Activated naive CD8-positive, alpha-beta T cell treated with anti-CD3 and anti-CD28 coated beads, Interleukin-2, amount 10 ng/mL, durations not matched to agents 7 days and 5 days (primary cell): ENCODE results near the gene PRDM15. TPM values are rescaled to one million over a fixed set of nuclear protein-coding genes. Genes with fewer than 3 reads are reported as not detected.

Source experiments
- ATAC-seq: fragments of 150-1000 bp; cut with Tn5 transposase; one replicate; pipeline ENCODE4 v1.10.0; 2021; ENCODE audit warnings: low read depth, moderate library complexity
- POLR2A ChIA-PET: fragments of 350-600 bp; sonication (Branson Sonifier 250); formaldehyde crosslinking; loops from one replicate; lab custom pipeline; 2021; ENCODE audit warnings: antibody characterized with exemption; lab: Charles Lee
- DNase-seq: peaks from one replicate; pipeline ENCODE4 v3.0.0; 2021
- H3K27ac Mint-ChIP-seq: one replicate; pipeline ENCODE4 v1.8.0; 2022; ENCODE audit warnings: mild to moderate bottlenecking, mixed read lengths
- H3K27me3 Mint-ChIP-seq: one replicate; pipeline ENCODE4 v1.8.0; 2022; ENCODE audit warnings: mild to moderate bottlenecking, moderate library complexity, mixed read lengths
- H3K36me3 Mint-ChIP-seq: one replicate; pipeline ENCODE4 v1.8.0; 2021; ENCODE audit warnings: mild to moderate bottlenecking, mixed read lengths
- H3K4me1 Mint-ChIP-seq: one replicate; pipeline ENCODE4 v1.8.0; 2021; ENCODE audit warnings: mixed read lengths
- H3K4me3 Mint-ChIP-seq: one replicate; pipeline ENCODE4 v1.8.0; 2022; ENCODE audit warnings: mild to moderate bottlenecking, moderate library complexity, mixed read lengths
- H3K9me3 Mint-ChIP-seq: one replicate; pipeline ENCODE4 v1.8.0; 2021; ENCODE audit warnings: mixed read lengths
- total RNA-seq, 2 experiments: library from RNA; stranded (reverse); gene quantifications; one replicate each; pipeline ENCODE4 v1.2.3, GENCODE V29; 2021

PRDM15 gene
- total RNA-seq, 2 experiments from 2014 or later: 14.2 to 14.8 TPM

DNA sequence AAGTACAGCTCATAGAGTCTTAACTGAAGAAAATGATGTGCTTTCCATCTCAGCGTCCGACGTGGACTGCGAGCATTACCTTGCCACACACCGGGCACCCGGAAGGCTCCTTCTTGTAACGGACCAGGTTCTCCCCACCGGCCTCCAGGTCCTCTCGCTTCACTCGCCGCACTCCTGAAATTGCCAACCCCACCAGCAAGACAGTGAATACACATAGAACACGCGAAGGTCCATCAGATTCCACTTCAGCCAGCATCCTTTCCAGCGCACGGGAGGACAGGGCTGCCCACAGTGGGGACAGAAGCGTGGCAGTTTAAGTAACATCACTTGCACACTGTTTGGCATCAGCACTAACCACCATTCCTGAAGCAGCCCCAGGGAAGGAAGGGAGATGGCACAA, 53.3 kb downstream of the PRDM15 start:
- Mint-ChIP-seq H3K4me1 (no peaks in the 10 kb centered on the region), H3K36me3 (no peaks in the 10 kb centered on the region), H3K27ac (no peak overlapping the region), H3K9me3 (no peaks in the 10 kb centered on the region), H3K4me3 (no peak overlapping the region), H3K27me3 (no peaks in the 10 kb centered on the region)
- POLR2A ChIA-PET: no interaction called here
- no peak for DNase-seq
- no peak for ATAC-seq

DNA sequence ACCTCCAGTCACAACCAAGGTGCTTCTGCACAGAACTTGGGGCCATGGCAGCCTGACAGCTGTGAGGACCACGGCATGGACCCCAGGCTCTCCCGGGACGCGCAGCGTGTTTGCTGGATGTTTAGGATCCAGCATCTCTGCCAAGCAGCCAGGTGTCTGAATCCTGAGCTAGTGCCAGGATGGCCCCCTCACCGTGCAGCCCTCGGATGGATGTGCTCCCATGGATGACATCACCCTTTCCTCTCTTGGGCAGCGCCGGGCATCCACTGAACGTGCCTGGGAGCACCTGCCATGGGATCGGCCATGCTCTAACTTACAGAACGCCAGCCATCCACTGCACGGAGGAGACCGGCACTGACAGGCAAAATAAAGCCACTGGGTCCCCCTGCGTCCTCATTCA, 53.9 kb downstream of the PRDM15 start:
- no peak for ATAC-seq
- no peaks in the 10 kb centered on the region for H3K27me3 Mint-ChIP-seq
- DNase-seq: no peak
- H3K9me3 Mint-ChIP-seq: no peaks in the 10 kb centered on the region
- no peak overlapping the region for H3K27ac Mint-ChIP-seq
- H3K4me3 Mint-ChIP-seq: no peak overlapping the region
- no peaks in the 10 kb centered on the region for H3K4me1 Mint-ChIP-seq
- POLR2A ChIA-PET: no interaction called here
- no peaks in the 10 kb centered on the region for H3K36me3 Mint-ChIP-seq

DNA sequence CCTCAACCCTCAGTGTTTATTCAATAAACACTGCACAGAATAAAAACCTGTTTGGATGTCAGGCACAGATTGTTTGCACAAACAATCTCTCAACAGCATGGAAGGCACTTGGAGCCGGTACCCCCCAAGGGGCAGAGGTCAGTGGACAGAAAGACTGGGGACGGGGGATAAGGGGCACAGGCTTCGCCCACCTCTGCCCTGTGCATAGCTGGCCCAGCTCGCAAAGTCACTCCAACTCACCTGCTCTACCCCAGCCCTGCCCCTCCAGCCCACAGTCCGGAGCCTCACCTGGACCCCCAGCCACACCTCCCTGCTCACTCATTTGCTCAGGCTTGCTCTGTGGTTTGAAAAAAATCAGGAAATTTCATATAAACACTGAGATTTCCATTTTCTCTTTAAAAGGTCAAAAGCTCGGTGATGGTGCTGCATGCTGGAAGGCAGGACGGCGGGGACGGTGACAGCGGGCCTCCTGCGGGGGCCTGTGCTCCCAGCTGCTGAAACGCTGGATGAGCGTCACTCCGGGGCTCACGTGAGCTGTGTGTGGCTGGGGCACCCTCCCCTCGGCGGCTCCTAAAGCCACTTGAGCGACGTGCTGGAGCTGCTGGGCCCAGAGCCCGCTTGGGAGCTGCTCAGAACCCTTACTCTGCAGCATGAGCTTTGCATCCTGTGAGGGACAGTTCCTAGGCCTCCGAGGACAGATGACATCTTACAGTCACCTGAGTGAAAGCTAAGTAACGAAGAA, 54.5 kb downstream of the PRDM15 start:
- DNase-seq: no peak
- Mint-ChIP-seq H3K27me3 (no peaks in the 10 kb centered on the region), H3K36me3 (no peaks in the 10 kb centered on the region), H3K27ac (no peak overlapping the region), H3K4me3 (no peak overlapping the region), H3K4me1 (no peaks in the 10 kb centered on the region), H3K9me3 (no peaks in the 10 kb centered on the region)
- POLR2A ChIA-PET: interaction anchor here (0.6 kb wide), 1 partner anchor 72 kb away, joined by 3 read pairs; no protein-coding TSS in a partner anchor
- ATAC-seq: no peak

DNA sequence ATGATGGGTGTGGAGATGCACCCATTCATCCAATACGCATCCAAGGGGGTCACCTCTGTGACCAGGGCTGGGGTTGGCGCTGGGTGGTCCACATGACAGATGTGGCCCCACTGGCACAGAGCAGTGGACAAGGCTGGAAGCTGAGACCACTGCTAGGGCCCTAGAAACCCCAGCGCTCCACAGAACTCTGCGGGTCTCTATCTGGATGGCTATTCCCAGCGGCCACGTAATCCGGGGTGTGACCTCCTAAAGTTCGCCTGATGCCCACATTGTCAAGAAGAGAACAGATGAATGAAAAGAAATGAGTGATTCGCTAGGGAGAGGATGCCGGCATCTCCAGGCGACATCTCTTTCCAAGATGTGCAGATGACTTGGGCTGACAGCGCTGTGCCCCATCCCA, 55.2 kb downstream of the PRDM15 start:
- Mint-ChIP-seq H3K4me3 (no peak overlapping the region), H3K27me3 (no peaks in the 10 kb centered on the region), H3K4me1 (no peaks in the 10 kb centered on the region), H3K27ac (no peak overlapping the region), H3K9me3 (no peaks in the 10 kb centered on the region), H3K36me3 (no peaks in the 10 kb centered on the region)
- POLR2A ChIA-PET: no interaction called here
- DNase-seq (no peak), ATAC-seq (no peak)

DNA sequence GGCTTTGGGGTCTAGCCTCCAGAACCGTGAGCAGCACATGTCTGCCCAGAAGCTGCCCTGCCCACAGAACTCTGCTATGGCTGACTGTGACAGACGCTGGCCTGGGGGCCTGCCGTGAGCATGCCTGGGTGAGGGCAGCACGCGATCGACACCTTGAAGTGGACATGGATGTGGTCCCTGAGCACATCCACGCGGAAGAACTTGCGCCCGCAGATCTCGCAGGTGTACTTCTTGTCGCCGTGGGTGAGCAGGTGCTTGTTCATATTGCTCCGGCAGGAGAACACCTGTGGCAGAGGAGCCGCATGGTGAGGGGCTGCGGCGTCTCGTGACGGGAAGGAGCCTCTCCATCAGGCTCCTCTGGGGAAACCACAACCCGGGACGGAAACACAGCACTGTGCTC, 56.0 kb downstream of the PRDM15 start:
- POLR2A ChIA-PET: no interaction called here
- Mint-ChIP-seq H3K4me3 (no peak overlapping the region), H3K4me1 (no peaks in the 10 kb centered on the region), H3K27me3 (no peaks in the 10 kb centered on the region), H3K36me3 (no peaks in the 10 kb centered on the region), H3K9me3 (no peaks in the 10 kb centered on the region), H3K27ac (no peak overlapping the region)
- no peak for ATAC-seq
- DNase-seq: no peak

DNA sequence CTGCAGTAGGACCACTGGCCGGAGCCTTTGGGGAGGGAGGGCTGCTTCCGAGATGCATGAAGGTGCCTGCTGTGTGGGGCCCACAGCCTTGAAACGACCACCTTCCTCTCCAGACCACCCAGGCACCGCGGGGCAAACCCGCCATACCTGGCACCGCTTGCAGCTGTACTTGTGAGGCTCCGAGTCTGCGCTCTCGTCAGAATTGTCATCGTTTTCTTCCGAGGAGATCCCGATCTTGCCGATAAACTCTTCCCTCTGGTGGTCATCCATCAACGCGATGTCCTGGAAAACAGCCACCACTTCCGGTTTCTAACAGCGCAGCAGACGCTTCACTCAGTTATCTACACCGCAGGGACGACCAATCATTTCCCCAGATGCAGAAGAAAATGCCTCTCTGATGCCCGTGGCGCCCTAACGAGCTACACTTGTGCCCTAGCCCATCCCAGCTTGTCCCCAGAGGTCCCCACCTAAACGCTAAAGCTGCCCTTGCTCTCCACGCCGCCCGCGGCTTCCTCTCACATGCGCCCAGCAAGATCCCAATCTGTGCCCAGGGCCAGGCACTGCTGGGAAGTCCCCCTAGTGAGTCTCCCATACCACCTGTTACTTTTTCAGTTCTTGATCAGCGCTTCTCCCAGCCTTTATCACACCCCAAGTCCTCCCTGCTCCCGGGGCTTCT, 57.2 kb downstream of the PRDM15 start:
- no peaks in the 10 kb centered on the region for H3K27me3 Mint-ChIP-seq
- ATAC-seq: no peak
- H3K4me3 Mint-ChIP-seq: no peak overlapping the region
- DNase-seq: no peak
- no peaks in the 10 kb centered on the region for H3K9me3 Mint-ChIP-seq
- H3K4me1 Mint-ChIP-seq: peaks cover 3% of the 10 kb centered on the region
- peaks cover 2% of the 10 kb centered on the region for H3K36me3 Mint-ChIP-seq
- POLR2A ChIA-PET: no interaction called here
- H3K27ac Mint-ChIP-seq: no peak overlapping the region

DNA sequence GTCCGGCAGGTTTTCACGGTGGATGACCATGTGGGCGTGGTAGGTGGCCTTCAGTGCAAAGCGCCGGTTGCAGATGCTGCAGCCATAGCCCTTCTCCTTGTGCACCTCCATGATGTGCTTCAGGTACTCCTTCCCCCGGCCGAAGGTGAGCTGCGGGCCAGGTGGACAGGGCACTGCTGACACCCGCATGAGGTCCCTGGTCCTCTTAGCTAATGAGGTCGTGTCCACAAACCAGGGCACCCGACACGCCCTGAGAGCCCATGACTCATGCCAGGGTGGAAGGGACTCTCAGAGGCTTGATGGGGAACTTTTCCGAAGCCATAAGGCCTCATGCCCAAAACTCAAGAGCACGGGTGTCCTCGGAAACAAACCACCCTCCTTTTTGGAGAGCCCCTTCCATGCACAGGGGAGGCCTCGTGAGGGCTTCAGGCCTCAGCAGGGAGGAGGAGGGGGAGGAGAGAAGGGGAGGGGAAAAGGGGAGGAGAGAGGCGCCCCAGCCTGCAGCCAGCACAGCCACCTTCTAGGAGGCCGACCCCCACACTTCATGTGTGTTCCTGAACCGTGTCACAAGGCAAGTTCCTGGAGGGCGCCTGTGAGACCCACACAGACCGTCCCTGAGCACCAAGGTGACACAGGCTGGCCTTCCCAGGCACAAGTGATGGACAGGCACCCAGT, 57.9 kb downstream of the PRDM15 start:
- Mint-ChIP-seq H3K9me3 (no peaks in the 10 kb centered on the region), H3K27ac (no peak overlapping the region), H3K4me3 (no peak overlapping the region), H3K27me3 (no peaks in the 10 kb centered on the region), H3K4me1 (peaks cover 4% of the 10 kb centered on the region), H3K36me3 (peaks cover 2% of the 10 kb centered on the region)
- POLR2A ChIA-PET: no interaction called here
- ATAC-seq (no peak), DNase-seq (no peak)

DNA sequence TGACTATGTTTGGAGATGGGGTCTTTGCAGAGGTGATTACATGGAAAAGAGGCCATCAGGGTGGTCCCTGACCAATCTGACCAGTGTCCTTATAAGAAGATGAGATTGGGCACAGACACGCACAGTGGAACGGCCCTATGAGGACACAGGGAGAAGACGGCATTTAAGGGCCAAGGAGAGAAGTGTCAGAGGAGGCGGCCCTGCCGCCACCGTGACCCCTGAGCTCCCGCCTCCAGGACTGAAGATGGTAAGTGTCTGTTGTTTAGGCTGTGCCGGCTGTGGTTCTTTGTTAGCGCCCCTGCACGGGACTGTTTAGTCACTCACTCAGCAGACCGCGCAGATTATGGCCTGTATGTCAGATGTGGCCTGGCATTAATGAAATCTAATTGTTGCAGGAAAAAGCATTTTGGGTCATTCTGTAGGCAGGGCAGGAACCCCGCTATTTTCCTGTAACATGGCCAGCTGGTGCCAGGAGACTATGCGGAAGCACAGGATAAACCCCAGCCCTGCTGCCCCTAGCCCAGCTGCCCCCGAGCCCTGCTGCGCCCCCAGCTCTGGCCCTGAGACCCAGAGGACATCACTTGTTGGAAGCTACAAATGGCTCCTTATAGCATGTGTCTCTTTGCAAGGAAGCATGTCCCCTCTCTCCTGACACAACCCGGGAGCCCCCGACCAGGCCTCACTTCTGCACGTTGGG, 58.6 kb downstream of the PRDM15 start:
- Mint-ChIP-seq H3K27ac (no peak overlapping the region), H3K4me3 (no peak overlapping the region), H3K9me3 (no peaks in the 10 kb centered on the region), H3K36me3 (peaks cover 2% of the 10 kb centered on the region), H3K4me1 (peaks cover 4% of the 10 kb centered on the region), H3K27me3 (no peaks in the 10 kb centered on the region)
- DNase-seq: no peak
- POLR2A ChIA-PET: no interaction called here
- no peak for ATAC-seq

DNA sequence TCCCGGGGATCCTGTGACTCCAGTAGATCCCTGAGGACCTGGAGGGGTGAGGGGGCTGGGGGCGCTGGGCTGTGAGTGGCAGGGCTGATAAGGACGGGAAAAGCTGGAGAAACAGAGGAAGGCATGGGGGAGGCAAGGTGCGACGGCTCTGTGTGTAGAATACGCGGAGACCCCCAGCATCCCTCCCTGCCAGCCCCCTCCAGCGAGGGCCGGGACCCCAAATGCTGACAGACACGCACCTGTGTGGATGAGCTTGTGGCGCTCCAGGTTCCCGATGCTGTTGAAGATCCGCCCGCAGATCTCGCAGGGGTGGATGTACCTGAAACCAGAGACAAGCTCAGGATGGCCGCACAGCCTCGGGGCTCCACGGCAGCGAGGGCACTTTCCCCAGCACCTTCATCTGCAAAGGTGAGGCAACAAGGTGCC, 59.3 kb downstream of the PRDM15 start:
- H3K27ac Mint-ChIP-seq: no peak overlapping the region
- H3K9me3 Mint-ChIP-seq: no peaks in the 10 kb centered on the region
- peaks cover 2% of the 10 kb centered on the region for H3K36me3 Mint-ChIP-seq
- no peak overlapping the region for H3K4me3 Mint-ChIP-seq
- no peak for ATAC-seq
- POLR2A ChIA-PET: no interaction called here
- H3K27me3 Mint-ChIP-seq: no peaks in the 10 kb centered on the region
- DNase-seq: no peak
- H3K4me1 Mint-ChIP-seq: peaks cover 4% of the 10 kb centered on the region

DNA sequence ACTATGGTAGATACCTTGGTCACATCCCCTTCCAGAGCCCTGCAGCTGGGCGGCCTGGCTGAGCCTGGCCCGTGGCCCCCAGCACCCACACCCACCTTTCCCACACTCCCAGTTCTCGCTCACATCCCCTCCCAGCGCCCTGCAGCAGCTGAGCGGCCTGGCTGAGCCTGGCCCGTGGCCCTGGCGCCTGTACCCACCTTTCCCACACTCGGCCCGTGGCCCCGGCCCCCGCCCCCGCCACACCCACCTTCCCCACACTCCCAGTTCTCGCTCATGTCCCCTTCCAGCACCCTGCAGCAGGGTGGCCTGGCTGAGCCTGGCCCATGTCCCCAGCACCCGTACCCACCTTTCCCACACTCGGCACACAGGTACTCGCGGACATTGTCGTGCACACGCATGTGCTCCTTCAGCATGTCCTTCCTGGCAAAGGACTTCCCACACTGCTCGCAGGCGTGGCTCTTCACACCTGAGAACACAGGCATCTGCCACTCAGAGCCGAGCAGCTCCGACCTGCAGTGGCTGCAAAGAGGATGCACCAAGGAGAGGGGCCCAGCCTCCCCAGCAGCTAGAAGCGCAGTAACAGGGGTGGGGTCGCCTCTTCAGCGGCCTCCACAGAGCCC, 59.8 kb downstream of the PRDM15 start:
- no peak for ATAC-seq
- Mint-ChIP-seq H3K9me3 (no peaks in the 10 kb centered on the region), H3K27me3 (no peaks in the 10 kb centered on the region), H3K4me1 (peaks cover 4% of the 10 kb centered on the region), H3K36me3 (peaks cover 2% of the 10 kb centered on the region), H3K4me3 (no peak overlapping the region), H3K27ac (no peak overlapping the region)
- DNase-seq: no peak
- POLR2A ChIA-PET: no interaction called here

DNA sequence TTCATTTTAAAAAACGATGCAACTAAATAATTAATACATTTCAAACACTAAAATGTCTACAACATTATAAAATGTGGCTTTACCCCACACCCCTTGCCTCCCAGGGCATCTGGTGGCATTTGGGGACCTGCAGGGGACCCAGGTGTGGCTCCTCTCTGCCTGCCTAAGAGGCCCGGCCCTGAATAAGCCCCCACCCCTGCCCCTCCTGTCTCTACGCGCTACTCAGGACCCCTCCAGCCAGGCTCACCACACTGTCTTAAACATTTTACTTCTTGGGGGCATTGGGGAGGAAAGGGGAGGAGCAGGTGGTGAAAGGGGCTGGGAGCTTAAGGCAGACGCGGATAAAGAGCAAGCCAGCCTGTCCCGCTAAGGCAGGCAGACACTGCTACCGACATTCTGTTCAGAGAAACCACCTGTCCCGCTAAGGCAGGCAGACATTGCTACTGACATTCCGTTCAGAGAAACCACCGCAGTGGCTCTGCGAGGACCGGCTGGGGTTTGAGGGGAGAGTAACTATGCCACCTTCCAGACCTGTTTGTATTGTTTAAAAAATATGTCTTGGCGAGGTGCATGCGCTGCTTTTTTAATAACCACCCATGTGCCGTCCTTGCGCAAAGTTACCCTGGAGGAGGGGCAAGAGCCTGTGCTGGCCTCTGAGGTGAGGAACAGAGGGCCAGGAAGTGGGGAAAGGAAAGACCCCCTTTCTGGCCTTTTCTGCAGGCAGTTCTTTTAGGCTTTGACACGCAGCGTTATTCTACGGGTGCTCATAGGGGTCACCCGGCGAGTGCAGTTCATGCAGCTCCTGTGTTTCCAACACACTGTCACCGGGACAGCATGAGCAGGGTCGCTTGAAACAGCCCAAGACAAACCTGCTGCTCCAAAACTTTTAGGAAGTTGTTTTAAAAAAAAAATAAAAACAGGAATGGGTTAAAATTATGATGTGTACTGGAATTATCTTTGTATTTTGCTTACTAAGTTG, 61.0 kb downstream of the PRDM15 start:
- Mint-ChIP-seq H3K9me3 (no peaks in the 10 kb centered on the region), H3K27me3 (no peaks in the 10 kb centered on the region), H3K4me3 (no peak overlapping the region), H3K36me3 (peaks cover 2% of the 10 kb centered on the region), H3K27ac (no peak overlapping the region), H3K4me1 (peaks cover 4% of the 10 kb centered on the region)
- ATAC-seq (no peak), DNase-seq (no peak)
- POLR2A ChIA-PET: no interaction called here

DNA sequence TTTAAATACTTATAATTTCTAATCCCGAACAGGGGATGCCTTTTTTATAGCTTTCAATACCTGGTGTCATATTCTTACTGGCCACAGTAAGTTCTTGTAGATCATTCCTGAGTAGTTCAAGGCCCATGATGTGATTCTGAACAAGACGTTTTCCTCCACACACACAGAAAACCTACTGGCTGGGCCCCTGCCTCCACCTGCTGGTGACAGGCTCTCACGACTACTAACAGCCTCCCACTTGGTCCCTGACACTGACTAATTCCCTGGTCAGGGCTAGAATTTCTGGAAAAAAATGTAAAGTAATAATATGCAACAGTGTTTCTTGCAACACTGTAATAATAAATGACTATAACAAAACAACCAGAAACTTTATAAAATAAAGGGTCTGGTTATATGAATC, 61.9 kb downstream of the PRDM15 start:
- ATAC-seq (peak; percentile 43), DNase-seq (no peak)
- Mint-ChIP-seq H3K4me1 (peaks cover 4% of the 10 kb centered on the region), H3K9me3 (no peaks in the 10 kb centered on the region), H3K4me3 (no peak overlapping the region), H3K27ac (no peak overlapping the region), H3K27me3 (no peaks in the 10 kb centered on the region), H3K36me3 (peaks cover 2% of the 10 kb centered on the region)
- POLR2A ChIA-PET: interaction anchor here (1.3 to 1.5 kb wide), 2 partner anchors 82 to 300 kb away, joined by 5 read pairs; no protein-coding TSS in a partner anchor
